Measurements from ENCODE around the gene ACTR1B.

DNA sequence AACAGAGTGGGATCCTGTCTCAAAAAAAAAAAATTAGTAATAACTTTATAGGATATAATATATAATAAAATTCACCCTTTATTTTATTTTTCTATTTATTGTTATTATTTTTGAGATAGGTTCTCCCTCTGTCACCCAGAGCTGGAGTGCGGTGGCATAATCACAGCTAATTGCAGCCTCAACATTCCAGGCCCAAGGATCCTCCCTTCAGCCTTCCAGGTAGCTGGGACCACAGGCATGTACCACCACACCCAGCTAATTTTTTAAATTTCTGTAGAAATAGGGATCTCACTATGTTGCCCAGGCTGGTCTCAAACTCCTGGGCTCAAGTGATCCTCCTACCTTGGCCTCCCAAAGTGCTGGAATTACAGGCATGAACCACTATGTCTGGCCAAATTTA is 6.6 kb upstream of the ACTR1B start:
- TF ChIP-seq, protein P1, sequence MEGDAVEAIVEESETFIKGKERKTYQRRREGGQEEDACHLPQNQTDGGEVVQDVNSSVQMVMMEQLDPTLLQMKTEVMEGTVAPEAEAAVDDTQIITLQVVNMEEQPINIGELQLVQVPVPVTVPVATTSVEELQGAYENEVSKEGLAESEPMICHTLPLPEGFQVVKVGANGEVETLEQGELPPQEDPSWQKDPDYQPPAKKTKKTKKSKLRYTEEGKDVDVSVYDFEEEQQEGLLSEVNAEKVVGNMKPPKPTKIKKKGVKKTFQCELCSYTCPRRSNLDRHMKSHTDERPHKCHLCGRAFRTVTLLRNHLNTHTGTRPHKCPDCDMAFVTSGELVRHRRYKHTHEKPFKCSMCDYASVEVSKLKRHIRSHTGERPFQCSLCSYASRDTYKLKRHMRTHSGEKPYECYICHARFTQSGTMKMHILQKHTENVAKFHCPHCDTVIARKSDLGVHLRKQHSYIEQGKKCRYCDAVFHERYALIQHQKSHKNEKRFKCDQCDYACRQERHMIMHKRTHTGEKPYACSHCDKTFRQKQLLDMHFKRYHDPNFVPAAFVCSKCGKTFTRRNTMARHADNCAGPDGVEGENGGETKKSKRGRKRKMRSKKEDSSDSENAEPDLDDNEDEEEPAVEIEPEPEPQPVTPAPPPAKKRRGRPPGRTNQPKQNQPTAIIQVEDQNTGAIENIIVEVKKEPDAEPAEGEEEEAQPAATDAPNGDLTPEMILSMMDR (IDR thresholded peaks at IDR 0.05 in 4 of 5, conservative IDR thresholded peaks at IDR 0.05 in 1 of 5), result no peak
- no peak for TF ChIP-seq POLR2A (IDR thresholded peaks at IDR 0.05)
